Measurements from ENCODE around the gene VSTM1. TPM values are rescaled to one million over a fixed set of nuclear protein-coding genes. Genes with fewer than 3 reads are reported as not detected.

VSTM1 gene
- total RNA-seq, 2 donors from 2014 or later: 1.6 TPM; not detected in 1

DNA sequence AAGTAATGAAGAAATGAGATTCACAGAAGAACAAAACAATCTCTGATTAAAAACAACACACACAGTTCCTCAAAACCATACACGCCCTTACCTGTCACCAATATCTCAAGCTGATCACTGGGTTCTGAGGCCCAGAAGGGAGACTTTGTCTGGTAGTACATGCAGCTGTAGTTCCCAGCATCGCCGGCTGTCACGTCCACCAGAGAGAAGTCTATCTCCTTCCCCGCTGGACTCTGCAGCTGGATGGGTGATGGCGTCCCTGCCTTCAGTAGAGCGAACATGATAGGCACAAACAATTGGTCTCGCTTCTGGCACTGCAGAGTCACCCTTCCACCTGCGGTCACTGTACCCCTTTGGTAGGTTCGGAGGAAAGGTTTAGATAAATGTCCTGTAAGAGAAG, 10.1 kb upstream of the VSTM1 start:
- WGBS: 90% methylated on average over 10 of the region's 10 CpGs
- Histone ChIP-seq H3K4me3 (no peak overlapping the region), H3K36me3 (no peaks in the 10 kb centered on the region), H3K27me3 (replicated peaks; ENCODE audit: insufficient read depth) (no peaks in the 10 kb centered on the region), H3K4me1 (replicated peaks) (no peaks in the 10 kb centered on the region), H3K27ac (no peak overlapping the region), H3K9me3 (no peaks in the 10 kb centered on the region)
- no peak for TF ChIP-seq POLR2A (IDR thresholded peaks at IDR 0.05)
- TF ChIP-seq POLR2AphosphoS5 (IDR thresholded peaks at IDR 0.05): no peak
- TF ChIP-seq CTCF (IDR thresholded peaks at IDR 0.05): no peak
- no peak for DNase-seq (ENCODE audit: low spot score)
- intact Hi-C loops (cut with DNase I): no loop called here

DNA sequence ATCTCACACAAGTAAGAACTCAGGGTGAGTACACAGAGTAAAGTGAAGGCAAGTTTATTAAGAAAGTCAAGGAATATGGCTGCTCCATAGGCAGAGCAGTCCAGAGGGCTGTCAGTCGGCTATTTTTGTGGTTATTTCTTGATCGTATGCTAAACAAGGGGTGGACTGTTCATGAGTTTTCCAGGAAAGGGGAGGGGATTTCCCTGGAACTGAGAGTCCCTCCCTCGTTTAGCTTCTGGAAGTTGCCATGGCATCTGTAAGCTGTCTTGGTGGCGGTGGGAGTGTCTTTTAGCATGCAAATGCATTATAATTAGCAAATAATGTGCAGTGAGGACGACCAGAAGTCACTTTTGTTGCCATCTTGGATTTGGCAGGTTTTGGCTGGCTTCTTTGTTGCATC, 5.8 kb upstream of the VSTM1 start:
- TF ChIP-seq CTCF (IDR thresholded peaks at IDR 0.05) (no peak), POLR2A (IDR thresholded peaks at IDR 0.05) (no peak), POLR2AphosphoS5 (IDR thresholded peaks at IDR 0.05) (no peak)
- WGBS: 61% methylated on average over 5 of the region's 5 CpGs
- DNase-seq (ENCODE audit: low spot score): no peak

GRCh38 chr19:54062643-54063042, 1.1 kb downstream of the VSTM1 start:
- Histone ChIP-seq H3K9me3 (no peaks in the 10 kb centered on the region), H3K4me3 (no peak overlapping the region), H3K27me3 (replicated peaks; ENCODE audit: insufficient read depth) (no peaks in the 10 kb centered on the region), H3K27ac (no peak overlapping the region), H3K36me3 (no peaks in the 10 kb centered on the region), H3K4me1 (replicated peaks) (no peaks in the 10 kb centered on the region)
- WGBS: 77% methylated on average over 9 of the region's 9 CpGs
- no peak for TF ChIP-seq POLR2A (IDR thresholded peaks at IDR 0.05)
- no peak for TF ChIP-seq CTCF (IDR thresholded peaks at IDR 0.05)
- no peak for TF ChIP-seq POLR2AphosphoS5 (IDR thresholded peaks at IDR 0.05)
- no peak for DNase-seq (ENCODE audit: low spot score)
- intact Hi-C loops (cut with DNase I): no loop called here

More for the DNA sequence above, 5.8 kb upstream of the VSTM1 start:
- Histone ChIP-seq H3K36me3 (no peaks in the 10 kb centered on the region), H3K4me1 (replicated peaks) (no peaks in the 10 kb centered on the region), H3K27me3 (replicated peaks; ENCODE audit: insufficient read depth) (no peaks in the 10 kb centered on the region), H3K4me3 (no peak overlapping the region), H3K27ac (no peak overlapping the region), H3K9me3 (no peaks in the 10 kb centered on the region)
- intact Hi-C loops (cut with DNase I): no loop called here

DNA sequence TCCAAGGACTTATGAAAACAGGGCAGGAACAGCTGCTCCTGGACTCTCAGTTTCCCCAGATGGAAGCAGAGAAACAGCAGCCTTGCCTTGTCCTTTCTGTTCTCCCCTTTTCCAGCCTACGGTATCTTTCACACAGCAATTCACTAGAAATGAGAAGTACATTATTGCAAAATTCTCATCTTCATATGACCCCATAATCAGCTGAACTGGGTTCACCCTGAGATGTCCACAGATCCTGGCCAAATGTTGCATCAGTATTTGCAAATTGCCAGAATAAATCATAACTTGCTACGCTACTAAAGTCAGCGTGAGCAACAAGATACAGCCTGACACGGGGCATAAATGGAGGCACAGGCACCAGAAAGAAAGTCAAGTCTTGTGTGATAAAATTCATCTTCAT, 16.1 kb downstream of the VSTM1 start:
- no peak for DNase-seq (ENCODE audit: low spot score)
- Histone ChIP-seq H3K27me3 (replicated peaks; ENCODE audit: insufficient read depth) (no peaks in the 10 kb centered on the region), H3K4me1 (replicated peaks) (no peaks in the 10 kb centered on the region), H3K36me3 (no peaks in the 10 kb centered on the region), H3K9me3 (no peaks in the 10 kb centered on the region), H3K4me3 (no peak overlapping the region), H3K27ac (no peak overlapping the region)
- intact Hi-C loops (cut with DNase I): no loop called here
- no peak for TF ChIP-seq POLR2AphosphoS5 (IDR thresholded peaks at IDR 0.05)
- no peak for TF ChIP-seq CTCF (IDR thresholded peaks at IDR 0.05)
- no peak for TF ChIP-seq POLR2A (IDR thresholded peaks at IDR 0.05)
- 91% methylated on average over 4 of the region's 4 CpGs for WGBS

- Histone ChIP-seq H3K36me3 (no peaks in the 10 kb centered on the region), H3K4me1 (replicated peaks) (no peaks in the 10 kb centered on the region), H3K9me3 (no peaks in the 10 kb centered on the region), H3K27me3 (replicated peaks; ENCODE audit: insufficient read depth) (no peaks in the 10 kb centered on the region), H3K4me3 (no peak overlapping the region), H3K27ac (no peak overlapping the region)
- 88% methylated on average over 2 of the region's 2 CpGs for WGBS
- intact Hi-C loops (cut with DNase I): no loop called here
- TF ChIP-seq POLR2AphosphoS5 (IDR thresholded peaks at IDR 0.05): no peak
- no peak for TF ChIP-seq CTCF (IDR thresholded peaks at IDR 0.05)
- no peak for TF ChIP-seq POLR2A (IDR thresholded peaks at IDR 0.05)
- DNase-seq (ENCODE audit: low spot score): no peak
These were observed 17.9 kb downstream of the VSTM1 start for GRCh38 chr19:54045771-54046170.

Data from prostate gland (tissue), 2 donors.